Activated T-helper 2 cell treated with anti-CD3 and anti-CD28 coated beads, Interferon-gamma antibody, Interleukin-2, Interleukin-4, amounts not matched to agents 10 μg/mL and 5 μg/mL and 100 μg/mL, durations not matched to agents 14 hours and 24 hours and 36 hours (primary cell): ENCODE measurements around the gene CSNK1G1. TPM values are rescaled to one million over a fixed set of nuclear protein-coding genes. Genes with fewer than 3 reads are reported as not detected.
"Not testable (repeated sequence)": the region's sequence is repeated elsewhere in the genome, so short reads cannot be mapped to it uniquely, and the experiment has no call there.

Experiments used
- DNase-seq: peaks from one replicate; pipeline ENCODE4 v3.0.0; 2021; ENCODE audit warnings: low spot score
- H3K27ac Mint-ChIP-seq: one replicate; pipeline ENCODE4 v1.8.0; 2021; ENCODE audit warnings: mixed read lengths
- H3K27me3 Mint-ChIP-seq: one replicate; pipeline ENCODE4 v1.8.0; 2021; ENCODE audit warnings: low read depth, mixed read lengths
- H3K36me3 Mint-ChIP-seq: one replicate; pipeline ENCODE4 v1.8.0; 2021; ENCODE audit warnings: low read depth, mixed read lengths
- H3K4me1 Mint-ChIP-seq: one replicate; pipeline ENCODE4 v1.8.0; 2021; ENCODE audit warnings: low read depth, mixed read lengths
- H3K4me3 Mint-ChIP-seq: one replicate; pipeline ENCODE4 v1.8.0; 2021; ENCODE audit warnings: low read depth, mild to moderate bottlenecking, moderate library complexity, mixed read lengths
- H3K9me3 Mint-ChIP-seq: one replicate; pipeline ENCODE4 v1.8.0; 2021; ENCODE audit warnings: mixed read lengths
- intact Hi-C: fragments of 100-400 bp; cut with micrococcal nuclease; formaldehyde crosslinking; loops from one replicate; pipeline ENCODE4 v1.15.1; 2023
- total RNA-seq: library from RNA; stranded (reverse); gene quantifications from 2 replicates; pipeline ENCODE4 v1.2.3, GENCODE V29; 2022

The CSNK1G1 gene
- total RNA-seq, 1 donor from 2014 or later, result 31.8 TPM

DNA sequence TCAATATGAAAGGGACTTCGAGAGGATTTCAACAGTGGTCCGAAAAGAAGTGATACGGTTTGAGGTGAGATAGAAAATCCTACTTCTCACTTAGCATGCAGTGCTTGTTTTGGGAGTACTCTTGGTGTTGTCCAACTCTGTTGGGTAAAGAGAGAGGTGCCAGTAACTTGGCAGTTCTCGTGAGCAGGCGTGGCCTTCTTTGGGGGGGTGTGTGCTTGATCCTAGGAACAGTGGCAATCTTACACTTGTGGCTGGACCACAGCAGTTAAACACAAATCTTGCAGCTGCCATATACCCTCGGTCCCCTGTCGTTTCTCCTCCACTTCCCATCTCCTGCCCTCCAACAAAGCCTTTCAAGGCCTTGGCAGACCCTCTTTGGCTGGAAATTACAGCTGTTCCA is 219.6 kb downstream of the CSNK1G1 start:
- peaks cover 64% of the 10 kb centered on the region for H3K36me3 Mint-ChIP-seq
- no peaks in the 10 kb centered on the region for H3K9me3 Mint-ChIP-seq
- H3K4me1 Mint-ChIP-seq, result no peaks in the 10 kb centered on the region
- no peaks in the 10 kb centered on the region for H3K27me3 Mint-ChIP-seq
- DNase-seq, result no peak
- H3K27ac Mint-ChIP-seq, result no peak overlapping the region
- intact Hi-C loops, result no loop called here
- H3K4me3 Mint-ChIP-seq, result no peak overlapping the region

- intact Hi-C loops, result no loop called here
- H3K27me3 Mint-ChIP-seq, result no peaks in the 10 kb centered on the region
Observed at GRCh38 chr15:64134345-64134829, 221.6 kb downstream of the CSNK1G1 start.

DNA sequence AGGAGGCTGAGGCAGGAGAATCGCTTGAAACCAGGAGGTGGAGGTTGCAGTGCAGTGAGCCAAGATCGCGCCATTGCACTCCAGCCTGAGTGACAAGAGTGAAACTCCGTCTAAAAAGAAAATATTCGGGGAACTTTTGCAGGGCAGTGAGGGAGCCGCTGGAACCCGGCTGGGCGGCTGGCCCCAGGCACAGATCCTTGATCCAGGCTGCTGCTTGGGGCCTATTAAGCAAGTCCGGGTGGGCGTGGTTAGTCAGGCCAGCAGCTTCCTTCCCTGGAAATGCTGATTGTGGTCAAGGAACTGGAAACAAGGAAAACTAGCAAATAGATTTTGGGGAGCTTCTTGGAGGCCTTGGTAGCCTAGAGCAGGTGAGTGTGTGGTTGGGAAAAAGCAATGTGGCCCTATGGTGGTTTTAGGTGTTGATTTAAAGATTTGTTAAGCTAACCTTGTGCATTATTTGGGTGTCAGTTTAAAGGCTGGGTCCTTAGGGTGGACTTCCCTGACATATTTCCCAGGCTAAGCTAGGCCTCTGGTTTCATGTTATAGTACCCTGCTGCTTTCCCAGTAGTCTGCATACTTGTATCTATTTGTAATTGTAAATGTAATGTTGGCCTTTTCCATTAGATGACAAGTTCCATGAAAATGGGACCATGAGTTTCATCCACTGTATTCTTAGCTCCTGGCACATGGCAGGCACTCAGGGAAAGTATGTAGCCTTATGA is 222.2 kb downstream of the CSNK1G1 start:
- peaks cover 74% of the 10 kb centered on the region for H3K36me3 Mint-ChIP-seq

More at GRCh38 chr15:64134345-64134829, 221.6 kb downstream of the CSNK1G1 start:
- Mint-ChIP-seq H3K27ac (no peak overlapping the region), H3K36me3 (peaks cover 70% of the 10 kb centered on the region), H3K9me3 (no peaks in the 10 kb centered on the region), H3K4me3 (no peak overlapping the region), H3K4me1 (no peaks in the 10 kb centered on the region)
- DNase-seq, result no peak

DNA sequence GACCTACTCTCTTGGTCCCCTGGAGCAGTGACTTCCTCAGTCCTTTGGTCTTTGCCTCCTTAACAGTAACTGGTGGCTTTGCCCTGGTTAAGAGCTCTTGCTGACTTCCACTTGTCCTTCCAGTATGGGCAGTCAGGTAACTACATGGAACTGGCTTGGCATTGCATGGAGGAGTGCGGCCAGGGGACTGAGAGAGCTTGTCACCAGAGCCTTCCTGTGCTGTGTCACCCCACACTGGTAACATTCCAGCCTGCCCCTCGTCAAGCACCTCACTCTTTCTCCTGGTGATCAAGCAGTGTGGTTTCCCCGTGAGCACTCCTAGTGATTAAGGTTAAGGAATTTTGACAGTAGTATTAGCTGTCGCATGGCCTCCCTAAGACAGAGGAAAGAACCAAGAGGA is 223.8 kb downstream of the CSNK1G1 start:
- Mint-ChIP-seq H3K27ac (no peak overlapping the region), H3K4me3 (no peak overlapping the region), H3K27me3 (no peaks in the 10 kb centered on the region), H3K36me3 (peaks cover 78% of the 10 kb centered on the region), H3K9me3 (no peaks in the 10 kb centered on the region), H3K4me1 (no peaks in the 10 kb centered on the region)
- DNase-seq, result no peak
- intact Hi-C loops, result no loop called here

More for the DNA sequence above, 222.2 kb downstream of the CSNK1G1 start:
- Mint-ChIP-seq H3K27me3 (no peaks in the 10 kb centered on the region), H3K4me3 (no peak overlapping the region), H3K9me3 (no peaks in the 10 kb centered on the region), H3K4me1 (no peaks in the 10 kb centered on the region), H3K27ac (no peak overlapping the region)
- intact Hi-C loops, result no loop called here
- DNase-seq, result no peak

DNA sequence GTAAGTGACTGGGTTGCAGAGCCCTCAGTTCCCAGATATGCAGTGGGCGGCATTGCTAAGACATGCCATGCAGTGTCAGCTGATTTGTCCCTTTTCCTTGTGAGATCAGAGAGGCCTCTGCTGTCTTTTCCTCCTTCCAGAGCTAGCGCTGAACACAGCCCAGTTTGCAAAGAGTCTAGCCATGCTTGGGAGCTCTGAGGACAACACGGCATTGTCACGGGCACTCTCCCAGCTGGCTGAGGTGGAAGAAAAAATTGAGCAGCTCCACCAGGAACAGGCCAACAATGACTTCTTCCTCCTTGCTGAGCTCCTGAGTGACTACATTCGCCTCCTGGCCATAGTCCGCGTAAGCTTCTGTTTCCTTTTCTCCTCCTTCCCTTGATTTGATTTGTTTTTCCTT is 224.4 kb downstream of the CSNK1G1 start:
- no peaks in the 10 kb centered on the region for H3K4me1 Mint-ChIP-seq
- intact Hi-C loops, result no loop called here
- no peaks in the 10 kb centered on the region for H3K9me3 Mint-ChIP-seq
- H3K27ac Mint-ChIP-seq, result no peak overlapping the region
- peaks cover 78% of the 10 kb centered on the region for H3K36me3 Mint-ChIP-seq
- DNase-seq, result no peak
- no peaks in the 10 kb centered on the region for H3K27me3 Mint-ChIP-seq
- H3K4me3 Mint-ChIP-seq, result no peak overlapping the region

DNA sequence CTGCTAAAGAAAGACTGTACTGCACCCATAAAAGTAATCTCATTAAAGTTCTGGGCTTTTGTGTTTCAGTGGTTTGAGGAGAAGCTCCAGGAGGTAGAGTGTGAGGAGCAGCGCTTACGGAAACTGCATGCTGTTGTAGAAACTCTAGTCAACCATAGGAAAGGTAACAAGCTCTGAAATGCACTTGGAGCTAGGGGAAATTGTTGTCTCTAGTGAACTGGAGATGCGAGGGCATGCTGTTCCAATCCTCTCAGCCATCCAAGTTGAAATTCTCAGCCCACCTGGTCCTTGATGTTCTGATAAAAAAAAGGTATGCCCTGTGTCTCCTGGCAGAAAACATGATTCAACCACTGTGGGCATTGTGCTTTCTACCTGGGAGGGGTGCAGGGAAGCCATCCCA is 225.8 kb downstream of the CSNK1G1 start:
- intact Hi-C loops, result no loop called here
- no peak overlapping the region for H3K4me3 Mint-ChIP-seq
- no peaks in the 10 kb centered on the region for H3K9me3 Mint-ChIP-seq
- no peak overlapping the region for H3K27ac Mint-ChIP-seq
- H3K36me3 Mint-ChIP-seq, result peaks cover 77% of the 10 kb centered on the region
- H3K4me1 Mint-ChIP-seq, result no peaks in the 10 kb centered on the region
- DNase-seq, result no peak
- no peaks in the 10 kb centered on the region for H3K27me3 Mint-ChIP-seq

- no peak for DNase-seq
- peaks cover 77% of the 10 kb centered on the region for H3K36me3 Mint-ChIP-seq
- intact Hi-C loops, result no loop called here
- no peaks in the 10 kb centered on the region for H3K27me3 Mint-ChIP-seq
- no peaks in the 10 kb centered on the region for H3K9me3 Mint-ChIP-seq
- H3K4me1 Mint-ChIP-seq, result no peaks in the 10 kb centered on the region
- no peak overlapping the region for H3K27ac Mint-ChIP-seq
- no peak overlapping the region for H3K4me3 Mint-ChIP-seq
Observed at GRCh38 chr15:64127521-64128270, 228.3 kb downstream of the CSNK1G1 start.

- DNase-seq, result no peak
- no peaks in the 10 kb centered on the region for H3K9me3 Mint-ChIP-seq
- intact Hi-C loops, result no loop called here
- H3K4me3 Mint-ChIP-seq, result no peak overlapping the region
- H3K27me3 Mint-ChIP-seq, result no peaks in the 10 kb centered on the region
- H3K36me3 Mint-ChIP-seq, result peaks cover 66% of the 10 kb centered on the region
- no peak overlapping the region for H3K27ac Mint-ChIP-seq
- no peaks in the 10 kb centered on the region for H3K4me1 Mint-ChIP-seq
Observed at GRCh38 chr15:64125978-64126377, 230.0 kb downstream of the CSNK1G1 start.

DNA sequence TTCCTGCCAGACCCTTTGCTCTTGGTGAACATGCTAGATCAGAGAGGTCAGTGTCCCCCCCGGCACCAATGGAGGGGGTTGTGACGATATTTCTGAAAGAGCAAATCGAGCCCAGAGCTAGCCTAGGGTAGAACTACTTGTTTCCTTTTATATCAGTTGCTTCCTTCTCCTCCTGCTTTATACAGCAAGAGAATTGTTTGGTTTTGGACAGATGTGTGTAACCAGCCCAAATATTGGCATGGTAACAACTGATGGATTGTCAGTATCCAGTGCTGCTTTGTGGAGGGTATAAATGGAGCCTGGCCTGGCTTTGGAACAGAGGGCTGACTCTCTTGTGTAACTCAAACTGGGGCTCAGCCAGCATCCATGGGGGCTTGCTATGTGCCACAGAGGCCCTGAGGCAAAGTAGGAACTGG is 233.0 kb downstream of the CSNK1G1 start:
- H3K4me1 Mint-ChIP-seq, result no peaks in the 10 kb centered on the region
- no peaks in the 10 kb centered on the region for H3K27me3 Mint-ChIP-seq
- intact Hi-C loops, result no loop called here
- no peak overlapping the region for H3K27ac Mint-ChIP-seq
- no peaks in the 10 kb centered on the region for H3K9me3 Mint-ChIP-seq
- no peak for DNase-seq
- peaks cover 63% of the 10 kb centered on the region for H3K36me3 Mint-ChIP-seq
- no peak overlapping the region for H3K4me3 Mint-ChIP-seq

DNA sequence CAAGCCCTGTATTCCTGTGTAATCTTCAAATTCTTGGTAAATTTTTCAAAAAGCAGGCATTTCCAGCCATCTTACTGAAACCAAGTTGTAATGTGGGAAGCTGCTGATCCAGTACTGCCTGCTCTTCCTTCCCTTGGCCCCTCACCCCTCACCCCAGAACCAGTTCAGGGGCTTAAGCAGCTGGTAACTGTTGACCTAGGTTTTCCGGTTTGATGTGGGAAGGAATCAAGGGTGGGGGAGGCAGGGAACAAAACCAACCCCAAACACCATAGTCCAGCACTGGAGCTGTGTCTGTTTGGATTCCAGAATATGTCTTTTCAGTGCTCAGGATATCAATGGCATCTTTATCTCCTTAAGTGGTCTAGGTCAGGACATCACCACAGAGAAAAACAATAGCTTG is 233.5 kb downstream of the CSNK1G1 start:
- Mint-ChIP-seq H3K4me1 (no peaks in the 10 kb centered on the region), H3K36me3 (peaks cover 61% of the 10 kb centered on the region), H3K9me3 (no peaks in the 10 kb centered on the region), H3K4me3 (no peak overlapping the region), H3K27ac (no peak overlapping the region), H3K27me3 (no peaks in the 10 kb centered on the region)
- intact Hi-C loops, result no loop called here
- DNase-seq, result no peak

DNA sequence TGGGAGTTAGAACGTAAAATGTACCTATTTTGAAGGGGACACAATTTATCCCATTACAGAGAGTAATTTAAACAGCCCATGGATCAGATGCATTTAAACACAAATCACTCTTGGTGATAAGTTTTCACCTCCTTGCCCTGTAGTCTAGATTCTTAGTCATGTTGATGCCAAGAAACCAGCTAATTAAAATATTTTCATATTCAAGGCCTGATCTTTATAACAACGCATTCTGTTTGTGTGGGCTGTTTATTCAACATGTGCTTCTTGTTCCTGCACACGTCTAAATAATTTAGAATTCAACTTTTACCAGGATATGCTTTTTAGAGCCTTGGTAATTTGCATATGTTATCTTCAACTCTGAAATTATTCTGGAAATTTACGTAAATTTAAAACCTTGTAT is 234.4 kb downstream of the CSNK1G1 start:
- Mint-ChIP-seq H3K4me3 (no peak overlapping the region), H3K36me3 (peaks cover 56% of the 10 kb centered on the region), H3K27me3 (no peaks in the 10 kb centered on the region), H3K27ac (no peak overlapping the region), H3K9me3 (no peaks in the 10 kb centered on the region), H3K4me1 (no peaks in the 10 kb centered on the region)
- intact Hi-C loops, result no loop called here
- no peak for DNase-seq

GRCh38 chr15:64120322-64120721 is 235.7 kb downstream of the CSNK1G1 start:
- H3K27me3 Mint-ChIP-seq, H3K27ac Mint-ChIP-seq, intact Hi-C loops, DNase-seq, H3K9me3 Mint-ChIP-seq, H3K4me3 Mint-ChIP-seq, H3K4me1 Mint-ChIP-seq: not testable (repeated sequence)
- H3K36me3 Mint-ChIP-seq, result peaks cover 55% of the 10 kb centered on the region

- H3K27ac Mint-ChIP-seq, result no peak overlapping the region
- peaks cover 4% of the 10 kb centered on the region for H3K4me1 Mint-ChIP-seq
- intact Hi-C loops, result no loop called here
- H3K36me3 Mint-ChIP-seq, result peaks cover 50% of the 10 kb centered on the region
- no peaks in the 10 kb centered on the region for H3K27me3 Mint-ChIP-seq
- no peaks in the 10 kb centered on the region for H3K9me3 Mint-ChIP-seq
- DNase-seq, result no peak
- no peak overlapping the region for H3K4me3 Mint-ChIP-seq
Observed at GRCh38 chr15:64117759-64118487, 238.1 kb downstream of the CSNK1G1 start.
